Vagina (tissue), 2 donors: ENCODE results near the gene EPB41L2. TPM values are rescaled to one million over a fixed set of nuclear protein-coding genes. Genes with fewer than 3 reads are reported as not detected.

ENCODE experiments used
- DNase-seq, 2 donors: peaks; one replicate each; pipeline ENCODE4 v3.0.0-alpha.2; 2017; ENCODE audit errors: extremely low spot score in 2 of 2
- H3K27ac ChIP-seq: fragments of 200-600 bp; sonication (generic); one replicate; pipeline ENCODE4 v1.5.1; 2019
- H3K27me3 ChIP-seq: fragments of 200-600 bp; sonication (generic); one replicate; pipeline ENCODE4 v1.5.1; 2019
- H3K36me3 ChIP-seq, 2 donors: fragments of 200-600 bp; sonication (generic); one replicate each; pipeline ENCODE4 v1.5.1; 2017 to 2019
- H3K4me1 ChIP-seq: fragments of 200-600 bp; sonication (generic); one replicate; pipeline ENCODE4 v1.5.1; 2019
- H3K4me3 ChIP-seq, 2 donors: fragments of 200-600 bp; sonication (generic); 1 replicate in 1 of 2; 2 replicates in 1 of 2; pipeline ENCODE4 v1.5.1; 2016 to 2019
- H3K9me3 ChIP-seq: fragments of 200-600 bp; sonication (generic); one replicate; pipeline ENCODE4 v1.5.1; 2019
- POLR2A ChIP-seq, 2 donors: fragments of 450-650 bp; IDR thresholded peaks; one replicate each; pipeline ENCODE4 v1.6.1; 2017; ENCODE audit warnings: antibody characterized with exemption in 2 of 2, mild to moderate bottlenecking in 2 of 2, moderate library complexity in 2 of 2
- POLR2AphosphoS5 ChIP-seq, 2 donors: sonication (generic); formaldehyde crosslinking; IDR thresholded peaks; one replicate each; pipeline ENCODE4 v1.9.0; 2017; ENCODE audit warnings: antibody characterized with exemption in 2 of 2, mild to moderate bottlenecking in 2 of 2, low read depth in 1 of 2; ENCODE audit not compliant: insufficient read depth in 1 of 2
- intact Hi-C: fragments of 100-400 bp; cut with DNase I; formaldehyde crosslinking; loops from one replicate; pipeline ENCODE4 v1.15.1; 2023
- total RNA-seq: library from RNA; depleted of rRNA; stranded (reverse); fragments of >200 nt; gene quantifications from one replicate; pipeline ENCODE4 v1.2.3, GENCODE V29; 2016
- TF ChIP-seq, protein P1 (sequence below), 3 experiments: fragments of 450-650 bp in 2 of 3; fragments of 200-600 bp in 1 of 3; sonication (generic) in 1 of 3; IDR thresholded peaks; one replicate each; pipeline ENCODE4 v1.5.1; 2017 to 2019; ENCODE audit warnings: antibody characterized with exemption in 3 of 3, mild to moderate bottlenecking in 2 of 3, moderate library complexity in 2 of 3

The EPB41L2 gene
- total RNA-seq, 1 donor from 2014 or later: 96.7 TPM

DNA sequence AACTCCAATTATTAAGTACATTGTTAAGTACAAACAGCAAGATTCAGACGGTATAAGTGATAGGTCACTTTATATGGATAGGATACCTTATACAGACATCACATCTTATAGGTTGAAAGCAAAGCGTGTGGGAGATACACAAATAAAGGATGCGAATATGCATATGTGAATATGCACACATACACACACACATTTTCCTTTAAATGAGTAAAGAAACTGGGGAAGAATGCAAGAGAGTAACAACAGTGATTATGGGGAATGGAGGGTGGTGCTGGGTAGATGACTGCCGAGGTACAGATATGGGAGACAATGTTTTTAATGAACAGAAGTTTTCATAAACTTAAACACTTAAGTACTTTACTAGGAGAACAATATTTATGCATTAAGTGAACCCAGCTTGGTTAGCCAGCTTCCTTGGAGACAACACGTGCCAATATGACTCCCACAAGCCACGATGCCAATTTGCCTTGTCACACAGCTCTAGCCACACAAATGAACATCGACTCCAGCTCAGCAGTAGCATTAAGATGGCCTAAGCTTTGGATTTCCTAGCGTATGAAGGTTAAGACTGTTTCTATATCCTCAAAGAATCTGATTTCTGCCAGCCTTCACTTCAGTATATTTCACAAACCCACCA lies 96.6 kb downstream of the EPB41L2 start:
- intact Hi-C loops: no loop called here
- H3K27ac ChIP-seq: no peak overlapping the region
- H3K36me3 ChIP-seq: no peaks in the 10 kb centered on the region
- no peaks in the 10 kb centered on the region for H3K27me3 ChIP-seq
- DNase-seq: no peak
- TF ChIP-seq, protein P1, sequence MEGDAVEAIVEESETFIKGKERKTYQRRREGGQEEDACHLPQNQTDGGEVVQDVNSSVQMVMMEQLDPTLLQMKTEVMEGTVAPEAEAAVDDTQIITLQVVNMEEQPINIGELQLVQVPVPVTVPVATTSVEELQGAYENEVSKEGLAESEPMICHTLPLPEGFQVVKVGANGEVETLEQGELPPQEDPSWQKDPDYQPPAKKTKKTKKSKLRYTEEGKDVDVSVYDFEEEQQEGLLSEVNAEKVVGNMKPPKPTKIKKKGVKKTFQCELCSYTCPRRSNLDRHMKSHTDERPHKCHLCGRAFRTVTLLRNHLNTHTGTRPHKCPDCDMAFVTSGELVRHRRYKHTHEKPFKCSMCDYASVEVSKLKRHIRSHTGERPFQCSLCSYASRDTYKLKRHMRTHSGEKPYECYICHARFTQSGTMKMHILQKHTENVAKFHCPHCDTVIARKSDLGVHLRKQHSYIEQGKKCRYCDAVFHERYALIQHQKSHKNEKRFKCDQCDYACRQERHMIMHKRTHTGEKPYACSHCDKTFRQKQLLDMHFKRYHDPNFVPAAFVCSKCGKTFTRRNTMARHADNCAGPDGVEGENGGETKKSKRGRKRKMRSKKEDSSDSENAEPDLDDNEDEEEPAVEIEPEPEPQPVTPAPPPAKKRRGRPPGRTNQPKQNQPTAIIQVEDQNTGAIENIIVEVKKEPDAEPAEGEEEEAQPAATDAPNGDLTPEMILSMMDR (IDR thresholded peaks at IDR 0.05): no peak
- TF ChIP-seq POLR2A (IDR thresholded peaks at IDR 0.05) (no peak), POLR2AphosphoS5 (IDR thresholded peaks at IDR 0.05; ENCODE audit: insufficient read depth in 1 of 2, low read depth in 1 of 2) (no peak)
- H3K9me3 ChIP-seq: no peaks in the 10 kb centered on the region
- H3K4me3 ChIP-seq: no peak overlapping the region
- peaks cover 37% of the 10 kb centered on the region for H3K4me1 ChIP-seq

DNA sequence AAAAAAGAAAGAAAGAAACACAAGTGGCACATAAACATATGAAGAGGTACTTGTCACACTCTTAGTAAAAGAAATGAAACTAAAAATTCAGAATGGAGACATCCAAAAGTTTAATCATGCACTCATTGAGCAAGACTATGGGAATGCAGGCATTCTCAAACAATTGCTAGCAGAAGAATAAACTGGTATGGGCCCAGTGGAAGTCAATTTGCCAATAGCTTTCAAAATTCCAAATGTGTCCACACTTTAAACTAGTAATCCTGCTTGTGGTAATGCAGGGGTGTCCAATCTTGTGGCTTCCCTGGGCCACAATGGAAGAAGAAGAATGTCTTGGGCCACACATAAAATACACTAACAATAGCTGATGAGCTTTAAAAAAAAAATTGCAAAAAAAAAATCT lies 97.4 kb downstream of the EPB41L2 start:
- TF ChIP-seq POLR2AphosphoS5 (IDR thresholded peaks at IDR 0.05; ENCODE audit: insufficient read depth in 1 of 2, low read depth in 1 of 2) (no peak), POLR2A (IDR thresholded peaks at IDR 0.05) (no peak)
- TF ChIP-seq, protein P1 (IDR thresholded peaks at IDR 0.05): no peak
- H3K9me3 ChIP-seq: no peaks in the 10 kb centered on the region
- no peaks in the 10 kb centered on the region for H3K36me3 ChIP-seq
- peaks cover 33% of the 10 kb centered on the region for H3K4me1 ChIP-seq
- intact Hi-C loops: no loop called here
- no peak for DNase-seq
- no peak overlapping the region for H3K4me3 ChIP-seq
- H3K27me3 ChIP-seq: no peaks in the 10 kb centered on the region
- no peak overlapping the region for H3K27ac ChIP-seq

DNA sequence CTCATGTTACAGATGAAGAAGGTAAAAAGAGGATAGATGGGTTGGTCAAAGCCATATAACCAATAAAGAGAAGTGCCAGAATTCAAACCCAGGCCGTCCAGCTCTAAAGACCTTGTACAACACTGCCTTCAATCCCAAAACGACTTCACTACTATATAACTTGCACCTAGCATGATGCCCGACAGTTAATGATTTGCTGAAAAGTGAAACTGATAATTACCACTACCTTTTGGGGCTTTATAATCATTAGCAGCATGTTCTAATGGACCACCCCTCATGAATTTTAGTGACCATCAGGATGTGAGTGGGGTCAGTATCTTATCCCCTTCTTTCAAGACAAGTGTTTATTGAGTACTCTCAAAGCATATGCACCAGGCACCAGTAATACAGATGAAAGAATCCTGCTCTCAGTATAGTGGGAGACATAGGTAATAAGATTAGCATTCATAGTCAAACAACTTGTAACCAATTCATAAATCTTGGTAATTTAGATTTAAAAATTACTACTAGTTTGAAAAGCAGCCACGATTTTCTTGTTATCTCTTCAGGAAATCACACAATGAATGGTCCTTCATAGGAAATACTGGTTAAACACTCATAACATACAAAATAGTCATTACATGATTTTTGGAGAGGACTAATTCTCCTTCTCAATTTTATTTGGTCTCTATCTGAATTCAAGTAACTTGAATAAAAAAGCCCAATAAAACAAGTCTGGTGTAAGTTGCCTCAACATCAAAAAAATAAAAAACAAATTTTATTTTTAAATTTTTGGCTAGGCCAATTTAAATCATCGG lies 98.0 kb downstream of the EPB41L2 start:
- Histone ChIP-seq H3K4me3 (no peak overlapping the region), H3K9me3 (no peaks in the 10 kb centered on the region), H3K36me3 (no peaks in the 10 kb centered on the region), H3K4me1 (peaks cover 26% of the 10 kb centered on the region), H3K27me3 (no peaks in the 10 kb centered on the region), H3K27ac (no peak overlapping the region)
- DNase-seq: no peak
- TF ChIP-seq POLR2A (IDR thresholded peaks at IDR 0.05) (no peak), POLR2AphosphoS5 (IDR thresholded peaks at IDR 0.05; ENCODE audit: insufficient read depth in 1 of 2, low read depth in 1 of 2) (no peak)
- intact Hi-C loops: no loop called here

DNA sequence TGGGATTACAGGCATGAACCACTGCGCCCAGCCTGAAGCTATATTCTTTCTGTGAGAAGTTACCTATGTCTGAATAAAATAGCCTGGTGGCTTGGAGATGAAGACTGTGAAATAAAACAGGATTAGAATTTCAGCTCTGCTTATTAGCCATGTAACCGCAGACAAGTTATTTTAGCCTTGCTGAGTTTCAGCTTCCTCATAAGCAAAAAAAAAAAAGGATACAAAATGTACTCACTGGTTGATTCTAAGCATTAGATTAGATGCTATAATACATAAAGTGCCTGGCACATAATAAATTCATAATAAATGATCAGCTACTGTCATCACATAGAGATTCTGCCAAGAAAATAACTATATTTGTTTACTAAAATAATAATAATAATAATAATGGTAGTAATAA lies 98.8 kb downstream of the EPB41L2 start:
- TF ChIP-seq POLR2AphosphoS5 (IDR thresholded peaks at IDR 0.05; ENCODE audit: insufficient read depth in 1 of 2, low read depth in 1 of 2): no peak
- no peak for TF ChIP-seq POLR2A (IDR thresholded peaks at IDR 0.05)
- TF ChIP-seq, protein P1 (IDR thresholded peaks at IDR 0.05): no peak
- Histone ChIP-seq H3K9me3 (no peaks in the 10 kb centered on the region), H3K27ac (no peak overlapping the region), H3K4me1 (peaks cover 26% of the 10 kb centered on the region), H3K4me3 (no peak overlapping the region), H3K27me3 (no peaks in the 10 kb centered on the region), H3K36me3 (no peaks in the 10 kb centered on the region)
- DNase-seq: no peak
- intact Hi-C loops: no loop called here

DNA sequence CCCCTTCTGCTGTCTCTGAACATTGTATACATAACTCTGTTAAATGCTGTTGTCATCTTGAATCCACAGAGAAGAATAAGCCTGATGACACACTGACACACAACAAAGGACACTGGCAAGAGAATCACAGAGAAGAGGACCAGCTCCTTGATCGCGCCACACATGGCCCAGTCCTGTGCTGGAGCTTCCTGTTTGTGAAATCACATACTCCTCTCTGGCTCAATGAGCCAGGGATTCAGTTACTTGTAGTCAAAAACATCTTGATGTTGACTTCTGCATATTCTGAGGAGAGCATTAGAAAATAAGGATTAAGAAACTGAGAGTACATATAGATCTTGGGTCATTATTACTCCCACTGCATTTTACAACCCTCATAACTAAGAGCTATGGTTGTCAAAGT lies 100.1 kb downstream of the EPB41L2 start:
- Histone ChIP-seq H3K36me3 (no peaks in the 10 kb centered on the region), H3K4me3 (no peak overlapping the region), H3K27ac (no peak overlapping the region), H3K9me3 (no peaks in the 10 kb centered on the region), H3K27me3 (no peaks in the 10 kb centered on the region), H3K4me1 (peaks cover 19% of the 10 kb centered on the region)
- TF ChIP-seq POLR2AphosphoS5 (IDR thresholded peaks at IDR 0.05; ENCODE audit: insufficient read depth in 1 of 2, low read depth in 1 of 2): no peak
- TF ChIP-seq, protein P1 (IDR thresholded peaks at IDR 0.05): no peak
- no peak for DNase-seq
- intact Hi-C loops: no loop called here
